ENCODE results near the gene LLGL1.

LLGL1 gene

GRCh38 chr17:18270046-18270931, 44.9 kb downstream of the LLGL1 start:
- Mint-ChIP-seq H3K9me3 (no peaks in the 10 kb centered on the region), H3K4me3 (no peak overlapping the region), H3K27me3 (no peaks in the 10 kb centered on the region), H3K36me3 (peaks cover 4% of the 10 kb centered on the region), H3K4me1 (no peaks in the 10 kb centered on the region), H3K27ac (no peak overlapping the region)
- no peak for ATAC-seq (ENCODE audit: low read depth)
- DNase-seq (ENCODE audit: low spot score in 2 of 2) = no peak

GRCh38 chr17:18277076-18277475, 51.6 kb downstream of the LLGL1 start:
- Mint-ChIP-seq H3K9me3 (no peaks in the 10 kb centered on the region), H3K4me1 (no peaks in the 10 kb centered on the region), H3K36me3 (peaks cover 15% of the 10 kb centered on the region), H3K27ac (no peak overlapping the region), H3K27me3 (no peaks in the 10 kb centered on the region), H3K4me3 (no peak overlapping the region)
- ATAC-seq (ENCODE audit: low read depth) = no peak
- DNase-seq (ENCODE audit: low spot score in 2 of 2) = no peak

- Mint-ChIP-seq H3K27me3 (no peaks in the 10 kb centered on the region), H3K36me3 (peaks cover 16% of the 10 kb centered on the region), H3K9me3 (no peaks in the 10 kb centered on the region), H3K4me3 (no peak overlapping the region), H3K27ac (no peak overlapping the region), H3K4me1 (no peaks in the 10 kb centered on the region)
- no peak for DNase-seq (ENCODE audit: low spot score in 2 of 2)
- no peak for ATAC-seq (ENCODE audit: low read depth)
Observed at GRCh38 chr17:18278867-18279266, 53.4 kb downstream of the LLGL1 start.

GRCh38 chr17:18280249-18280648, 54.8 kb downstream of the LLGL1 start:
- no peak overlapping the region for H3K4me3 Mint-ChIP-seq
- H3K4me1 Mint-ChIP-seq = no peaks in the 10 kb centered on the region
- H3K27me3 Mint-ChIP-seq = no peaks in the 10 kb centered on the region
- peaks cover 19% of the 10 kb centered on the region for H3K36me3 Mint-ChIP-seq
- ATAC-seq (ENCODE audit: low read depth) (no peak), DNase-seq (ENCODE audit: low spot score in 2 of 2) (no peak)
- H3K27ac Mint-ChIP-seq = no peak overlapping the region
- no peaks in the 10 kb centered on the region for H3K9me3 Mint-ChIP-seq

- Mint-ChIP-seq H3K36me3 (peaks cover 24% of the 10 kb centered on the region), H3K27ac (no peak overlapping the region), H3K9me3 (no peaks in the 10 kb centered on the region), H3K4me3 (no peak overlapping the region), H3K27me3 (no peaks in the 10 kb centered on the region), H3K4me1 (no peaks in the 10 kb centered on the region)
- DNase-seq (ENCODE audit: low spot score in 2 of 2) (no peak), ATAC-seq (ENCODE audit: low read depth) (no peak)
Observed at GRCh38 chr17:18280766-18281371, 55.4 kb downstream of the LLGL1 start.

- Mint-ChIP-seq H3K36me3 (peaks cover 22% of the 10 kb centered on the region), H3K27ac (no peak overlapping the region), H3K27me3 (no peaks in the 10 kb centered on the region), H3K4me3 (no peak overlapping the region), H3K9me3 (no peaks in the 10 kb centered on the region), H3K4me1 (no peaks in the 10 kb centered on the region)
- ATAC-seq (ENCODE audit: low read depth) = no peak
- DNase-seq (ENCODE audit: low spot score in 2 of 2) = no peak
Observed at GRCh38 chr17:18281788-18282187, 56.4 kb downstream of the LLGL1 start.

- H3K27ac Mint-ChIP-seq = no peak overlapping the region
- peaks cover 30% of the 10 kb centered on the region for H3K36me3 Mint-ChIP-seq
- ATAC-seq (ENCODE audit: low read depth) = no peak
- H3K9me3 Mint-ChIP-seq = no peaks in the 10 kb centered on the region
- H3K4me1 Mint-ChIP-seq = no peaks in the 10 kb centered on the region
- H3K27me3 Mint-ChIP-seq = no peaks in the 10 kb centered on the region
- H3K4me3 Mint-ChIP-seq = no peak overlapping the region
- no peak for DNase-seq (ENCODE audit: low spot score in 2 of 2)
Observed at GRCh38 chr17:18285296-18285695, 59.9 kb downstream of the LLGL1 start.

GRCh38 chr17:18291718-18292540, 66.5 kb downstream of the LLGL1 start:
- H3K4me3 Mint-ChIP-seq = no peak overlapping the region
- H3K9me3 Mint-ChIP-seq = no peaks in the 10 kb centered on the region
- ATAC-seq (ENCODE audit: low read depth) (no peak), DNase-seq (ENCODE audit: low spot score in 2 of 2) (no peak)
- H3K4me1 Mint-ChIP-seq = no peaks in the 10 kb centered on the region
- H3K27me3 Mint-ChIP-seq = no peaks in the 10 kb centered on the region
- H3K36me3 Mint-ChIP-seq = peaks cover 19% of the 10 kb centered on the region
- H3K27ac Mint-ChIP-seq = no peak overlapping the region
